WTC11 (cell line): Measurements from ENCODE around the gene SARDH. TPM values are rescaled to one million over a fixed set of nuclear protein-coding genes. Genes with fewer than 3 reads are reported as not detected.
A peak's percentile ranks its signal among the peaks of the same experiment; 100 is the strongest.

Experiments
- ATAC-seq: fragments of 200-7000 bp; cut with Tn5 transposase; 2 replicates; pipeline ENCODE4 v1.10.0; 2021; ENCODE audit warnings: mild to moderate bottlenecking, moderate library complexity
- CTCF ChIA-PET: fragments of 300-600 bp; sonication (Branson Sonifier 250); formaldehyde crosslinking; loops from one replicate; lab custom pipeline; 2021; ENCODE audit warnings: antibody characterized with exemption; lab: Charles Lee
- POLR2A ChIA-PET: fragments of 350-600 bp; sonication (Branson Sonifier 250); formaldehyde crosslinking; loops from one replicate; lab custom pipeline; 2021; ENCODE audit warnings: antibody characterized with exemption; lab: Charles Lee
- DNase-seq: peaks from one replicate; pipeline ENCODE4 v3.0.0; 2021; ENCODE audit warnings: low spot score
- H3K27ac Mint-ChIP-seq: 2 replicates; pipeline ENCODE4 v1.8.0; 2021; ENCODE audit warnings: mixed read lengths
- H3K27me3 Mint-ChIP-seq: 2 replicates; pipeline ENCODE4 v1.8.0; 2021; ENCODE audit warnings: low read depth, mild to moderate bottlenecking, moderate library complexity, mixed read lengths
- H3K36me3 Mint-ChIP-seq: 2 replicates; pipeline ENCODE4 v1.8.0; 2021; ENCODE audit warnings: mixed read lengths
- H3K4me1 Mint-ChIP-seq: 2 replicates; pipeline ENCODE4 v1.8.0; 2022; ENCODE audit warnings: mixed read lengths
- H3K4me3 Mint-ChIP-seq: 2 replicates; pipeline ENCODE4 v1.8.0; 2021; ENCODE audit warnings: mild to moderate bottlenecking, moderate library complexity, mixed read lengths
- H3K9me3 Mint-ChIP-seq: 2 replicates; pipeline ENCODE4 v1.8.0; 2021; ENCODE audit warnings: mixed read lengths
- CBFB ChIP-seq: sonication (generic); formaldehyde crosslinking; IDR thresholded peaks from 2 replicates; pipeline ENCODE4 v1.8.1; 2022; ENCODE audit warnings: mild to moderate bottlenecking, low read depth, missing genetic modification reagents
- CREB1 ChIP-seq: sonication (generic); formaldehyde crosslinking; IDR thresholded peaks from 2 replicates; pipeline ENCODE4 v1.8.0; 2023; ENCODE audit warnings: mild to moderate bottlenecking, missing genetic modification reagents
- FOXK1 ChIP-seq: sonication (generic); formaldehyde crosslinking; IDR thresholded peaks from 2 replicates; pipeline ENCODE4 v1.8.0; 2022; ENCODE audit warnings: mild to moderate bottlenecking, moderate library complexity, missing genetic modification reagents
- GRHL2 ChIP-seq: fragments of 250-450 bp; sonication (Bioruptor Pico); IDR thresholded peaks from 2 replicates; pipeline ENCODE4 v1.8.0; 2022; ENCODE audit warnings: mild to moderate bottlenecking, moderate library complexity; ENCODE audit not compliant: insufficient replicate concordance, severe bottlenecking
- IRF2 ChIP-seq: sonication (generic); formaldehyde crosslinking; IDR thresholded peaks from 2 replicates; pipeline ENCODE4 v1.8.0; 2022; ENCODE audit warnings: low read depth, missing genetic modification reagents, borderline replicate concordance
- KAT7 ChIP-seq: sonication (generic); formaldehyde crosslinking; IDR thresholded peaks from 2 replicates; pipeline ENCODE4 v1.8.1; 2023; ENCODE audit warnings: missing genetic modification reagents, mild to moderate bottlenecking, borderline replicate concordance
- NFE2L1 ChIP-seq: sonication (generic); formaldehyde crosslinking; IDR thresholded peaks from 2 replicates; pipeline ENCODE4 v1.8.1; 2023; ENCODE audit warnings: missing genetic modification reagents
- RORB ChIP-seq: fragments of 250-450 bp; sonication (Bioruptor Pico); IDR thresholded peaks from 2 replicates; pipeline ENCODE4 v1.9.0; 2021; ENCODE audit warnings: mild to moderate bottlenecking
- total RNA-seq: library from RNA; stranded (reverse); gene quantifications from 3 replicates; pipeline ENCODE4 v1.2.3, GENCODE V29; 2021
- TF ChIP-seq, protein P1 (sequence below): sonication (generic); formaldehyde crosslinking; IDR thresholded peaks from 2 replicates; pipeline ENCODE4 v1.8.0; 2023; ENCODE audit warnings: missing genetic modification reagents, mild to moderate bottlenecking, borderline replicate concordance
- TF ChIP-seq, protein P2 (sequence below): sonication (generic); formaldehyde crosslinking; IDR thresholded peaks from 2 replicates; pipeline ENCODE4 v1.8.0; 2022; ENCODE audit warnings: mild to moderate bottlenecking, missing genetic modification reagents
- TF ChIP-seq, protein P3 (sequence below): sonication (generic); formaldehyde crosslinking; conservative IDR thresholded peaks from 2 replicates; pipeline ENCODE4 v1.8.1; 2022; ENCODE audit warnings: mild to moderate bottlenecking, missing genetic modification reagents
- TF ChIP-seq, protein P4 (sequence below): sonication (generic); formaldehyde crosslinking; IDR thresholded peaks from 2 replicates; pipeline ENCODE4 v1.8.1; 2022; ENCODE audit warnings: mild to moderate bottlenecking, missing genetic modification reagents, moderate library complexity, borderline replicate concordance
- TF ChIP-seq, protein P5 (sequence below): fragments of 200-600 bp; IDR thresholded peaks from 2 replicates; pipeline ENCODE4 v1.8.0; 2022; ENCODE audit warnings: antibody characterized with exemption
- TF ChIP-seq, protein P6 (sequence below): fragments of 250-450 bp; sonication (Bioruptor Pico); conservative IDR thresholded peaks from 2 replicates; pipeline ENCODE4 v1.9.0; 2021; ENCODE audit warnings: mild to moderate bottlenecking
- TF ChIP-seq, protein P7 (sequence below): sonication (generic); formaldehyde crosslinking; IDR thresholded peaks from 2 replicates; pipeline ENCODE4 v1.8.1; 2023; ENCODE audit warnings: mild to moderate bottlenecking, moderate library complexity, missing genetic modification reagents
- TF ChIP-seq, protein P8 (sequence below): sonication (generic); formaldehyde crosslinking; IDR thresholded peaks from 2 replicates; pipeline ENCODE4 v1.8.0; 2022; ENCODE audit warnings: mild to moderate bottlenecking, missing genetic modification reagents

SARDH gene
- total RNA-seq, 1 experiment from 2014 or later = 8.5 TPM

DNA sequence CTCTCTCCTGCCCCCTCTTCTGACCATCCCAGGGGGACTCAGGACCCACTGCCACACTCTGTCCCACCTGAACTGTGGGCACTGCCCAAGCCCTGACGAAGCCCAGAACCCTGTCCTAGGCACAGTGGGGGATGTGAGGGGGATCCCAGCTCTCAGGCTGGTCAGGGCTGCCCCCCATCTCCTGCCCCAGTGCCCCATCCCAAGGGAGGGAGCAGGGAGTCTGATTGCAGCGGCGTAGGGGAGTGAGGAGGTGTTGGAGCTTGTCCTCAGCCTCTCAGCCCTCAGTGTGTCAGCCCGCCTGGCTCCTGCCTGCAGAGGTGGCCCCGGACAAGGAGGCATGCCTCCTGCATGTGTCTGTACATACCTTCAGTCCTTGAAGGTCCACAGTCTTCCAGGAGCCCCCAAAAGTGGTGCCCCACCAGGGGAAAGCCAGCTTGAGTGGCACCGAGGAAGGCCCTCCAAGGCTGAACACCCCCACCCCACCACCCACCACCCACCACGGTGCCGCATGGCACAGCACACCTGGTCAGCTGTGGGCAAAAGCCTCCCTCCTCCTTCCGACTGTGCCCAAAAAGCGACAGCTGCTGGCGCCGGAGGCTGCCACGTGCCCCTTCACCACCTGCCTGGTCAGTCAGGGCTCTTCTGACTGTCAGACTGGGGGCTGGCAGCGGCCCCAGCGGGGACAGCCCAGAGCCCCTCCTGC lies 930 bp downstream of the SARDH start:
- ATAC-seq (no peak), DNase-seq (no peak)
- ChIA-PET POLR2A (no interaction called here), CTCF (interaction anchor here (1.1 to 1.9 kb wide), 8 partner anchors 8 to 288 kb away, joined by 3 to 12 read pairs (median 6); partner anchors contain the start of genes BRD3OS and CACFD1)
- peaks cover 31% of the 10 kb centered on the region for H3K4me1 Mint-ChIP-seq
- no peak overlapping the region for H3K27ac Mint-ChIP-seq
- TF ChIP-seq, protein P1, sequence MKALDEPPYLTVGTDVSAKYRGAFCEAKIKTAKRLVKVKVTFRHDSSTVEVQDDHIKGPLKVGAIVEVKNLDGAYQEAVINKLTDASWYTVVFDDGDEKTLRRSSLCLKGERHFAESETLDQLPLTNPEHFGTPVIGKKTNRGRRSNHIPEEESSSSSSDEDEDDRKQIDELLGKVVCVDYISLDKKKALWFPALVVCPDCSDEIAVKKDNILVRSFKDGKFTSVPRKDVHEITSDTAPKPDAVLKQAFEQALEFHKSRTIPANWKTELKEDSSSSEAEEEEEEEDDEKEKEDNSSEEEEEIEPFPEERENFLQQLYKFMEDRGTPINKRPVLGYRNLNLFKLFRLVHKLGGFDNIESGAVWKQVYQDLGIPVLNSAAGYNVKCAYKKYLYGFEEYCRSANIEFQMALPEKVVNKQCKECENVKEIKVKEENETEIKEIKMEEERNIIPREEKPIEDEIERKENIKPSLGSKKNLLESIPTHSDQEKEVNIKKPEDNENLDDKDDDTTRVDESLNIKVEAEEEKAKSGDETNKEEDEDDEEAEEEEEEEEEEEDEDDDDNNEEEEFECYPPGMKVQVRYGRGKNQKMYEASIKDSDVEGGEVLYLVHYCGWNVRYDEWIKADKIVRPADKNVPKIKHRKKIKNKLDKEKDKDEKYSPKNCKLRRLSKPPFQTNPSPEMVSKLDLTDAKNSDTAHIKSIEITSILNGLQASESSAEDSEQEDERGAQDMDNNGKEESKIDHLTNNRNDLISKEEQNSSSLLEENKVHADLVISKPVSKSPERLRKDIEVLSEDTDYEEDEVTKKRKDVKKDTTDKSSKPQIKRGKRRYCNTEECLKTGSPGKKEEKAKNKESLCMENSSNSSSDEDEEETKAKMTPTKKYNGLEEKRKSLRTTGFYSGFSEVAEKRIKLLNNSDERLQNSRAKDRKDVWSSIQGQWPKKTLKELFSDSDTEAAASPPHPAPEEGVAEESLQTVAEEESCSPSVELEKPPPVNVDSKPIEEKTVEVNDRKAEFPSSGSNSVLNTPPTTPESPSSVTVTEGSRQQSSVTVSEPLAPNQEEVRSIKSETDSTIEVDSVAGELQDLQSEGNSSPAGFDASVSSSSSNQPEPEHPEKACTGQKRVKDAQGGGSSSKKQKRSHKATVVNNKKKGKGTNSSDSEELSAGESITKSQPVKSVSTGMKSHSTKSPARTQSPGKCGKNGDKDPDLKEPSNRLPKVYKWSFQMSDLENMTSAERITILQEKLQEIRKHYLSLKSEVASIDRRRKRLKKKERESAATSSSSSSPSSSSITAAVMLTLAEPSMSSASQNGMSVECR (CRISPR knock-in tag) = no peak
- TF ChIP-seq, protein P2, sequence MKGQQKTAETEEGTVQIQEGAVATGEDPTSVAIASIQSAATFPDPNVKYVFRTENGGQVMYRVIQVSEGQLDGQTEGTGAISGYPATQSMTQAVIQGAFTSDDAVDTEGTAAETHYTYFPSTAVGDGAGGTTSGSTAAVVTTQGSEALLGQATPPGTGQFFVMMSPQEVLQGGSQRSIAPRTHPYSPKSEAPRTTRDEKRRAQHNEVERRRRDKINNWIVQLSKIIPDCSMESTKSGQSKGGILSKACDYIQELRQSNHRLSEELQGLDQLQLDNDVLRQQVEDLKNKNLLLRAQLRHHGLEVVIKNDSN (CRISPR knock-in tag) = no peak
- H3K27me3 Mint-ChIP-seq = no peaks in the 10 kb centered on the region
- no peaks in the 10 kb centered on the region for H3K36me3 Mint-ChIP-seq
- peak overlapping the region; percentile 46 for H3K4me3 Mint-ChIP-seq
- H3K9me3 Mint-ChIP-seq = peaks cover 3% of the 10 kb centered on the region; the same call in 1 of the 2 replicates

DNA sequence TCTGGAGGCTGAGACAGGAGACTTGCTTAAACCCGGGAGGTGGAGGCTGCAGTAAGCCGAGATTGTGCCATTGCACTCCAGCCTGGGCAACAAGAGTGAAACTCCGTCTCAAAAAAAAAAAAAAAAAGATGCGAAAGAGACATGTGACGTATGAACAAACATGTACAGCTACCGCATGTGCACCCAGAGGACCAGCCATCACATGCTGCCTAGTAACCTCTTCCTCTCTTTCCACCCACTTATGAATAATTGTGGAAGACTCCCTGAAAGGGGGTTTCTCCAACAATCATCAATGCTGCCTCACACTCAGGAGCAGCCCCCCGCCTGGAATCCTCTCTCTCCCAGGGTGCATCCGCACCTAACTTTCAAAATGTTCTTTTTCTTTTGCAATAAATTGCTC lies 2.2 kb downstream of the SARDH start:
- POLR2A ChIA-PET = interaction anchor here (0.7 kb wide), 1 partner anchor 258 kb away, joined by 7 read pairs; no protein-coding TSS in a partner anchor
- Mint-ChIP-seq H3K9me3 (peaks cover 3% of the 10 kb centered on the region; the same call in 1 of the 2 replicates), H3K4me1 (peaks cover 31% of the 10 kb centered on the region), H3K27me3 (no peaks in the 10 kb centered on the region), H3K4me3 (no peak overlapping the region; the same call in 1 of the 2 replicates), H3K27ac (peak overlapping the region; percentile 78; the same call in 1 of the 2 replicates), H3K36me3 (no peaks in the 10 kb centered on the region)
- DNase-seq = no peak
- CTCF ChIA-PET = interaction anchor here (0.6 to 1.5 kb wide), 5 partner anchors 10 to 77 kb away, joined by 3 to 5 read pairs (median 4); no protein-coding TSS in a partner anchor
- TF ChIP-seq, protein P3, sequence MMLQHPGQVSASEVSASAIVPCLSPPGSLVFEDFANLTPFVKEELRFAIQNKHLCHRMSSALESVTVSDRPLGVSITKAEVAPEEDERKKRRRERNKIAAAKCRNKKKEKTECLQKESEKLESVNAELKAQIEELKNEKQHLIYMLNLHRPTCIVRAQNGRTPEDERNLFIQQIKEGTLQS (CRISPR knock-in tag) = no peak
- TF ChIP-seq FOXK1 (CRISPR knock-in tag) (no peak), NFE2L1 (CRISPR knock-in tag) (no peak), RORB (CRISPR knock-in tag) (no peak), KAT7 (no peak), CBFB (CRISPR knock-in tag) (no peak), CREB1 (CRISPR knock-in tag) (no peak)
- TF ChIP-seq, protein P4, sequence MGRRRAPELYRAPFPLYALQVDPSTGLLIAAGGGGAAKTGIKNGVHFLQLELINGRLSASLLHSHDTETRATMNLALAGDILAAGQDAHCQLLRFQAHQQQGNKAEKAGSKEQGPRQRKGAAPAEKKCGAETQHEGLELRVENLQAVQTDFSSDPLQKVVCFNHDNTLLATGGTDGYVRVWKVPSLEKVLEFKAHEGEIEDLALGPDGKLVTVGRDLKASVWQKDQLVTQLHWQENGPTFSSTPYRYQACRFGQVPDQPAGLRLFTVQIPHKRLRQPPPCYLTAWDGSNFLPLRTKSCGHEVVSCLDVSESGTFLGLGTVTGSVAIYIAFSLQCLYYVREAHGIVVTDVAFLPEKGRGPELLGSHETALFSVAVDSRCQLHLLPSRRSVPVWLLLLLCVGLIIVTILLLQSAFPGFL (CRISPR knock-in tag) = no peak
- TF ChIP-seq, protein P5, sequence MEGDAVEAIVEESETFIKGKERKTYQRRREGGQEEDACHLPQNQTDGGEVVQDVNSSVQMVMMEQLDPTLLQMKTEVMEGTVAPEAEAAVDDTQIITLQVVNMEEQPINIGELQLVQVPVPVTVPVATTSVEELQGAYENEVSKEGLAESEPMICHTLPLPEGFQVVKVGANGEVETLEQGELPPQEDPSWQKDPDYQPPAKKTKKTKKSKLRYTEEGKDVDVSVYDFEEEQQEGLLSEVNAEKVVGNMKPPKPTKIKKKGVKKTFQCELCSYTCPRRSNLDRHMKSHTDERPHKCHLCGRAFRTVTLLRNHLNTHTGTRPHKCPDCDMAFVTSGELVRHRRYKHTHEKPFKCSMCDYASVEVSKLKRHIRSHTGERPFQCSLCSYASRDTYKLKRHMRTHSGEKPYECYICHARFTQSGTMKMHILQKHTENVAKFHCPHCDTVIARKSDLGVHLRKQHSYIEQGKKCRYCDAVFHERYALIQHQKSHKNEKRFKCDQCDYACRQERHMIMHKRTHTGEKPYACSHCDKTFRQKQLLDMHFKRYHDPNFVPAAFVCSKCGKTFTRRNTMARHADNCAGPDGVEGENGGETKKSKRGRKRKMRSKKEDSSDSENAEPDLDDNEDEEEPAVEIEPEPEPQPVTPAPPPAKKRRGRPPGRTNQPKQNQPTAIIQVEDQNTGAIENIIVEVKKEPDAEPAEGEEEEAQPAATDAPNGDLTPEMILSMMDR = no peak
- ATAC-seq = no peak

DNA sequence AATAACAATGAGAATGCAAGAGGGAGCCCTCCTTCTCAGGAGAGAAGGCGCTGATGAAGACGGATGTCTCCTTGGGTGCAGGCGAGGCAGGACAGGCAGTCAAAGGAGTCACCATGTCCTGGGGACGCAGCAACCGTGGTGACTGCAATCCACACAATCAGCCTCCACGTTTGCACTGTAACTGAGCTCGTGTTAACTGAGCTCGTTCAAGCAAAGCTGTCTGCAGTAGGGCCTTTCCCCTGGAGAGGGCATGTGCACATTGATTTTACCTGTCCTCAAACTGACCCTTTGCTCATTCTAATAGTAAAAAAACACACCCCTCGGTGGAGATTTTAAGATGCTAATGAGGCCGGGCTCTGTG lies 2.8 kb downstream of the SARDH start:
- DNase-seq (no peak), ATAC-seq (no peak)
- Mint-ChIP-seq H3K9me3 (peaks cover 3% of the 10 kb centered on the region; the same call in 1 of the 2 replicates), H3K4me3 (peak overlapping the region; percentile 13), H3K36me3 (no peaks in the 10 kb centered on the region), H3K27ac (peak overlapping the region; percentile 96), H3K4me1 (peaks cover 31% of the 10 kb centered on the region), H3K27me3 (no peaks in the 10 kb centered on the region)
- ChIA-PET POLR2A (interaction anchor here (0.7 kb wide), 1 partner anchor 258 kb away, joined by 7 read pairs; no protein-coding TSS in a partner anchor), CTCF (interaction anchor here (0.6 to 1.5 kb wide), 8 partner anchors 10 to 260 kb away, joined by 3 to 5 read pairs (median 4); no protein-coding TSS in a partner anchor)
- TF ChIP-seq, protein P6, sequence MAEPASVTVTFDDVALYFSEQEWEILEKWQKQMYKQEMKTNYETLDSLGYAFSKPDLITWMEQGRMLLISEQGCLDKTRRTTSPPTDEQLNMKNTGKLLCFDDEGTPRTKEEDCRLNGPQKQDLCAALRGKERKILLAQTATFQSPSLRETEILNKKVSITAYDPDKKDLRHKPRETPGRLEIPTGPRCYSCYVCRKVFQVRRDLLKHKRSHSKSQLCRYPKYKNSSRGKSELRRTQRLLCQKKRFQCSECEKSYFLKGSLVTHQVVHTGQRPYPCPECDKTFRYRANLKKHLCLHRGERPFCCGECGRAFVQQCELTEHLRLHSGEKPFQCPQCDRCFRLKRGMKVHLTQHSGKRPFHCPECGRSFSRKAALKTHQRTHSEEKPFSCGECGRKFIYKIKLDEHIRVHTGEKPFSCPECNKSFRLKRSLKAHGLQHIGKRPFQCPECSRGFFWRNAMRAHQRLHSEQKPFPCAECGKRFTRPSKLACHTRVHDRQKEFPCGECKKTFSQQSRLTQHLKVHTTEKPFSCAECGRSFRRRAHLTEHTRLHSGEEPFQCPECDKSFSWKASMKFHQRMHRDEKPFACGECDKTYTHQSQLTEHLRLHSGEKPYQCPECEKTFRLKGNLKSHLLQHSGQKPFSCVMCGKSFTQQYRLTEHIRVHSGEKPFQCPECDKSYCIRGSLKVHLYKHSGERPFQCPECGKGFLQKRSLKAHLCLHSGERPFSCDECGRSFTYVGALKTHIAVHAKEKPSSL = no peak
- TF ChIP-seq, protein P7, sequence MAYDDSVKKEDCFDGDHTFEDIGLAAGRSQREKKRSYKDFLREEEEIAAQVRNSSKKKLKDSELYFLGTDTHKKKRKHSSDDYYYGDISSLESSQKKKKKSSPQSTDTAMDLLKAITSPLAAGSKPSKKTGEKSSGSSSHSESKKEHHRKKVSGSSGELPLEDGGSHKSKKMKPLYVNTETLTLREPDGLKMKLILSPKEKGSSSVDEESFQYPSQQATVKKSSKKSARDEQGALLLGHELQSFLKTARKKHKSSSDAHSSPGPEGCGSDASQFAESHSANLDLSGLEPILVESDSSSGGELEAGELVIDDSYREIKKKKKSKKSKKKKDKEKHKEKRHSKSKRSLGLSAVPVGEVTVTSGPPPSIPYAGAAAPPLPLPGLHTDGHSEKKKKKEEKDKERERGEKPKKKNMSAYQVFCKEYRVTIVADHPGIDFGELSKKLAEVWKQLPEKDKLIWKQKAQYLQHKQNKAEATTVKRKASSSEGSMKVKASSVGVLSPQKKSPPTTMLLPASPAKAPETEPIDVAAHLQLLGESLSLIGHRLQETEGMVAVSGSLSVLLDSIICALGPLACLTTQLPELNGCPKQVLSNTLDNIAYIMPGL (CRISPR knock-in tag) = no peak
- TF ChIP-seq IRF2 (CRISPR knock-in tag) (no peak), GRHL2 (CRISPR knock-in tag) (no peak)
- TF ChIP-seq, protein P8, sequence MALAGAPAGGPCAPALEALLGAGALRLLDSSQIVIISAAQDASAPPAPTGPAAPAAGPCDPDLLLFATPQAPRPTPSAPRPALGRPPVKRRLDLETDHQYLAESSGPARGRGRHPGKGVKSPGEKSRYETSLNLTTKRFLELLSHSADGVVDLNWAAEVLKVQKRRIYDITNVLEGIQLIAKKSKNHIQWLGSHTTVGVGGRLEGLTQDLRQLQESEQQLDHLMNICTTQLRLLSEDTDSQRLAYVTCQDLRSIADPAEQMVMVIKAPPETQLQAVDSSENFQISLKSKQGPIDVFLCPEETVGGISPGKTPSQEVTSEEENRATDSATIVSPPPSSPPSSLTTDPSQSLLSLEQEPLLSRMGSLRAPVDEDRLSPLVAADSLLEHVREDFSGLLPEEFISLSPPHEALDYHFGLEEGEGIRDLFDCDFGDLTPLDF = no peak
